Measurements from ENCODE around the gene P2RX2.
"Not testable (repeated sequence)": the region's sequence is repeated elsewhere in the genome, so short reads cannot be mapped to it uniquely, and the experiment has no call there.

The P2RX2 gene

DNA sequence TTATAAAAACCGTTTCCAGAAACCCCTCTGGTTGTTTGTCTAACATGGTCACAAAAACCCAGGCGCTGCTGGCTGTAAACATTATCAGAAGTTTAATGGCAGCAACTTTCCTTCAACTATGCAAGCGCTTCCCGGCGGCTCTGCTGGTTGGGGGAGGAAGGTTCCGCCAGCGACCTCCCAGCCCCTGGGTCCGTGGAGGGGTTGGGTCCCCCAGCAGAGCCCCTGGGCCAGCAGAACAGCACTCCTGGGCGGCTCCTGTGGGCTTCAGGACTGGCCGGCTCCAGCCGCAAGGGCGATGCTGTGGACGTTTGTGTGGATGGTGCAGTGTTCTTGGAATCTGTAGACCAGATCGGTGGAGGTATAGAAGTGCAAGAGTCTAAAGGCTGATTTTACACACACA is 34.1 kb upstream of the P2RX2 start:
- no peak for DNase-seq

DNA sequence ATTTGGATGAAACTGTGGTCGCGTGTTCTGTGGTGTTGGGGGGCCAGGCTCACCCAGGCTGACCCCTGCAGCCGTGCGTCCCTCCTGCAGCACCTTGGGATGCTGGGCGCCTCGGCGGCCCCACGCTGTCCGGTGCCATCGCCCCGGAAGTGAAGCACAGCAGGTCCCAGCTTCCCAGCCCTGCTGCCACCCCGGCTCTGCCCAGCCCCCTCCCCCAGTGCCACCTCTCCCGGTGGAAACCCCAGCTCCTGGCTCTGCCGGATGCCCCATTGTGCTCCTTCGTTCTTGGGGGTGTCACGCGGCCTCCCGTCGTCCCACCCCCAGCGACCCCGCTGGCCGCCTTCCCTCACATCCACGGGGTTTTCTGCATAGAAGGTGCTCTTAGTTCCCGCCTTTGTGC is 33.4 kb upstream of the P2RX2 start:
- no peak for DNase-seq

DNA sequence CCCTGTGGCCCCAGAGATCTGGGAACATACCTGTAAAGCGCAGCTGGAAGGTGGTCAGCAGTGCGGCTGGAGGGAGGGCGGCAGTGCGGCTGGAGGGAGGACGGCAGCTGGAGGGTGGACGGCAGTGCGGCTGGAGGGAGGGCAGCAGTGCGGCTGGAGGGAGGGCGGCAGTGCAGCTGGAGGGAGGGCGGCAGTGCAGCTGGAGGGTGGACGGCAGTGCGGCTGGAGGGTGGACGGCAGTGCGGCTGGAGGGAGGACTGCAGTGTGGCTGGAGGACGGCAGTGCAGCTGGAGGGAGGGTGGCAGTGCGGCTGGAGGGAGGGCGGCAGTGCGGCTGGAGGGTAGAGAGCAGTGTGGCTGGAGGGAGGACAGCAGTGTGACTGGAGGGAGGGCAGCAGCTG is 31.6 kb upstream of the P2RX2 start:
- DNase-seq, result no peak

DNA sequence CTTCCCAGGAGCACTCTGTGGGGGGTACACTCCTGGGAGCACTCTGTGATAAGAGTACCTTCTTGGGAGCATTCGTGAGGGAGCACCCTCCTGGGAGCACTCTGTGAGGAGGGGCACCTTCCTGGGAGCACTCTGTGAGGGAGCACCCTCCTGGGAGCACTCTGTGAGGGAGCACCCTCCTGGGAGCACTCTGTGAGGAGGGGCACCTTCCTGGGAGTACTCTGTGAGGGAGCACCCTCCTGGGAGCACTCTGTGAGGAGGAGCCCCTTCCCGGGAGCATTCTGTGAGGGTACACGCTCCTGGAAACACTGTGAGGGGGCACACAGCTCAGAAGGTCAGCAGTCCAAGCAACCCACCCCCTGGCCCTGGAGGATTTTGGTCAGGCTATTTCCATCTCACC is 30.8 kb upstream of the P2RX2 start:
- no peak for DNase-seq

DNA sequence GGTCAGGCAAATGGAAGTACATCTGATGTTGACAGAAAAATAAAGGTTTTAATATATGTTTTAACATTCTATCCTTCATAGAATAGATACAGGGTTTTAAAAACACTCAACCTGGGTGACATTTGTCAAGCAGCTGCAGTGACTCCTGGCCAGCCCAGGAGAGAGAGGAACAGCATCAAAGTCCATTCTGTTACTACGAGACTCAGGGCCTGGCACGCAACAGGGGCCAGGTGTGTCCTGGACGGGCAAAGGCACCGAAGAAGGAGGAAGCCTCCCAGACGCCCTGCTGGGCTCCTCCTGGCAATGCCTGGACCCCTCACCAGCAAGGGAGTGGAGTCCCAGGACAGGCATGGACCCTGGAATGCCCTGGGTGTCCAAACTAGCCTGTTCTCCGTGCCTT is 30.3 kb upstream of the P2RX2 start:
- no peak for DNase-seq

DNA sequence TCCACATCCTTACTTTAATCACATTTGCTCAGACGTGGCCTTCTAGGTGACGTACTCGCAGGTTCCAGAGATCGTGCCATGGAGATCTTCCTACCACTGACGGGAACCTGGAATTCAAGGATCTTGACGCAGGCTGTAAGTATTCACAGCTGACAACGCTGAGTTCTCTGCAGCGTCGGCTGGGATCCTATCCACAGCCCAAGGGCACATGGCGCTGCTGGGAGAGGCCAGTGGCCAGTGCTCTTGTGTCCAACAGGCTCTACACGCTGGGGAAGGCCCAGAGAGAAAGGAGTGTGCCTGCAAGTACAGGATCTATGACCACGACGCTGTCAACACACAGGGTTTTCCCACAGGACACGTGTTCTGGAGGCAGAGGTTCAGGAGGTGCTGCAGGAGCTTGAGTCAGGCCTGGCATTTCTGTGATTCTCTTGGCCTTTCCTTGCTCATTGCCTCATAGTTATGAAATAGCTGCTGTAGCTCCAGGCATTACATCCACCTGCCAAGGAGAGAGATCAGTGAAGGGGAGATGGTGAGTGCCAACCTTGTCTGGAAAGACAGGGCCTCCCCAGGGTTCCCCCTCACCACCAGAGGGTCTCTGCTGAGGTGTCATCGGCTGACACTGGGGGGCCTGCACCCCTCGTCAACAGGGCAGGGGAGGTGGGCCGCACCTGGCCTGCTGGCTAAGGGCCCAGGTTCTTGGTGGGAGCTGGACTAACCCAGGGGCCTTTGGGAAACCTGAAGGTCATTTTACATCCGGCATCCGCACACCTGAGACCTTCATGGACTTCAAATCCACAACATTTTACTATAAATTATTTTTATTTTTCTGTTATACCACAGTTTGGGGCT is 29.5 kb upstream of the P2RX2 start:
- no peak for DNase-seq

DNA sequence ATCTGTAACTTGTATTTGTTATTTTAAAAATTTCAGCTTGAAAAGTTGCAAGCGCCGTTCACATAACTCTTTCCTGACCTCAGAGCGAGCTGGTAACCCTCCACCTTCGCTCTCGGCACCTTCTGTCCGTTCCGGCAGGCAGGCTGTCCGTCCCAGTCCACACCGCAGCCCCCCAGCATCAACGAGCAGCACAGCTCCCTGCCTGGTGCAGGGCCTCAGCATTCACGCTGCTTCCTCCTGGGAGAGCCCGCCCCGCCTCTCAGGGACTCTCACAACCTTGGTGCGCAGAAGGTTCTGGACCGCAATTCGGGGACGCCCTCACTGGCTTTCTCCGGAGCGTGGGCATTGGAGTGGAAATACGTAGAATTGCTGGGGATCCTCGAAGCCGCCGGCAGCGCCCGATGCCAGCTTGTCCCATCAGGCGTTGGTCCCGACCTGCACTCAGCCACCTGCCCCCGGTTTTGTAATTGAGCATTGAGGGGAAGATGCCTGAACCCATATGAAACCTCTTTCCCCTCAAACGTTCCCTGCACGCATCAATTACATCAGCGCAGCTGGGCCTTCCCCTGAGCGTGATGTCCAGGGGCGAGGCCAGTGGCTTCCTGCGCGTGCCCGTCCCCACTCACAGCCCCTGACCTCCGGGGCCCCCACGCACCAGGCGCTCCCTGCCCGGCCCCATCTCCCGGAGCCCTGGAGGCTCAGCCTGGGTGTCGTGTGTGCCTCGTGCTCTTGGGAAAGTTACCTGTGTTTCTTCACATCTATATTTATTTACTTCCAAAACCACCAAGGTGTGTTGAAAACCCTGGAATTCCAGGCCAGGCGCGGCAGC is 27.3 kb upstream of the P2RX2 start:
- DNase-seq, result no peak

DNA sequence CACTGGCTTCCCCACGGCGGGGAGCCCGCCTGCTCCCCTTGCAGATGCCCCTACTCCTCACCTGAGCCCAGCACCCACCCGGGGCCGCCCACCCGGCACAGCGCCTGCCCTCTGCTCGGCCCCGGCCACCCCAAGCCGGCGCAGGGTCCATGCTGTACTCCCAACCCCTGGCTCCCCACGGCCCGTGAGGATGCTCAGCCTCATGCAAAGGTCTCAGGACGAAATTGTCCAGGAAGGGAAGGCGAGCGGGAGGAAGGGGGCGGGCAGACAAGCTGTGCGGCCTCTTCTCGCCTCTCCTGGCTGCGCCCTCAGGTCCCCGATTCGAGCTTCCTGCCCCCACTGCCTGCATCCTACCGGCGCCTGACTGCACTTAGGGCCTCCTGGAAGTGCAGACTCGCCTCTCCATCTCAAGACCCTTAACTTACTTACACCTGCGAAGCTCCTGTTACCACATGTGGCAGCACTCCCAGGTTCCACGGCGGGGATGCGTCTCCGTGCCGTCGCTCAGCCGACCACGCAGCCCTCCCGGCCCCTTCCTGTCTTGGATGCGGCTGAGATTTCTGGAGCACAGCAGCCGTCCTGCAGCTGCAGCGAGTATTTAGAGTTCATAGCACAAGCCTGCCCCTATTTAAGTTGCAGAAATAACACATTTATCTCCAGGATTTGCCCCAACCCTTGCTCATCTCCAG is 26.1 kb upstream of the P2RX2 start:
- DNase-seq, result no peak

DNA sequence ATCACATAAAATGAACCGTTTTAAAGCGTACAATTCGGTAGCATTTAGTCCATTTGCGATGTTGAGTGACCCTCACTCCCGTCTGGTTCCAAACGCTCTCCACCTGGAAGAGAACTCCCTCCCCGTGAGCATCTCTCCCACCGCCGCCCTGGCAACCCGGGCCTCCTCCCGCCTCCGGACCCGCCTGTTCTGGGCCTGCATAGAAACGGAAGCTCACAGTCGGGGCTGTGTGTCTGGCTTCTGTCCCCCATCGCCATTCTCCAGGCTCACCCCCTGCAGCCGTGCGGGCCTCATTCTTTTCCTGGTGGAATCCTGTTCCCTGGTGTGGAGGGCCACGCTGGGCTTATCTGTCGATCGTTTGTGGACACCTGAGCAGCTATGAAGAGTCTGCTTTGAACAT is 25.5 kb upstream of the P2RX2 start:
- DNase-seq, result no peak

DNA sequence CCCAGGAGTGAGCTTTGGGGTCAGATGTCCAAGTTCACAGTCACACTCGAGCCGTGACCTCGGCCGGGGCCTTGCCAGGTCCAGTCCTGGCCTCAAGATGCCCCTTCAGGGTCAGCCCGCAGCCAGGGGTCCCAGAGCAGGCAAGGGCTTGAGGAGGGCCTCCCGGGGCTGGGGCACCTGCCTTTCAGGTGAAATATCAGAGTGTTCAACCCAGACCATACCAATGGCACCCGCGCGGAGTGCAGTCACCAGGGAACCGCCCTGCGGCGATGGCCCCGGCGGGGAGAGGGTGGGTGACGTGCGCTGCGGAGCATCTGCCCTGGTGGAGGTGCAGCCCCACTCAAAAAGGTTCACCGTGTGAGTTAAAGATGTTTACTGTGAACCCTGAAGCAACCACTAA is 25.1 kb upstream of the P2RX2 start:
- no peak for DNase-seq

DNA sequence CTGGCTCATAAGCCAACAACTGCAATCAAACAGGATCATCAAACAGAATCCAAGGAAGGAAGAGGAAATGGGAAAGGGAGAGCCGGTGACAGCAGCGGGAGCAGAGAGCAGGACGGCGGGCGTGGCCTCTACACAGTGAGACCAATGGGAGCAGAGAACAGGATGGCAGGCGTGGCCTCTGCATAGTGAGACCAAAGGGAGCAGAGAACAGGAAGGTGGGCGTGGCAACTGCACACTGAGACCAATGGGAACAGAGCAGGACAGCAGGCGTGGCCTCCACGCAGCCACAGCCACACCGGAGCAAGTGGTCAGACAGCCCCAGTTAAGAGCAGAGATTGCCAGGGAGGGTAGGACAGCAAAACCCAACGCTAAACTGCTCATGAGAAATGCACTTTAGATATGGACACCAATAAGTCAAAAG is 24.6 kb upstream of the P2RX2 start:
- peak; percentile 58 to 62 for DNase-seq

DNA sequence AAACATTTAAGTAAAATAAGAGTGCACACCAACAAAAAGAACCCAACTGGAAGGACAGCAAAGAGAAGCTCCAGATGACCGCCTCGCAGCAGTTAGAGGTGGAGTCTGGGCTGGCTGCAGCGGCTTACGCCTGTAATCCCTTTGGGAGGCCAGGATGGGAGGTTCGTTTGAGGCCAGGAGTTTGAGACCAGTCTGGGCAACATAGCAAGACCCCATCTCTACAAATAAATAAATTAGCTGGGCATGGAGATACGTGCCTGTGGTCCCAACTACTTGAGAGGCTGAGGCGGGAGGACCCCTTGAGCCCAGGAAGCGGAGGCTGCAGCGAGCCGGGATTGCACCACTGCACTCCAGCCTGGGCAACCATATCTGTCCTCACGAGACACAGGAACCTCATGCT is 23.4 kb upstream of the P2RX2 start:
- no peak for DNase-seq

DNA sequence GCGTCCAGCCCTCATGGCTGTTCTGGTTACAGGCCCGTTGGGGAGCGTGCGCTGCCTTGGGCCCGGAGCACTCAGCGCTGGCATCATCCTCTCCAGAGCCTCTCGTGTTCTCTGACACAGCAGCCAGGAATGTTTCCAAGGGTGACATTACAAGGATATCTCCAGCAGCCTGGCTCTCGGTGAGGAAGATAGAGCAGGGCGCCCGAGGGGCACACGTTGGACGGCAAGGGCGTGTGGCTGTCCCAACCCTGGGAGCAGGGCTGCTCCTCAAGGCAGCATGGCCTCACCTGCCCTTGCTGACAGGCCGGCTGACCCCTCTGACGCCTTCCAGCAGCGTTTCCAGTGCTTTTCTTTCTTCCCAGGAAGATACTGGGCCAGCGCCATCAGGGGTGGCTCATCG is 22.6 kb upstream of the P2RX2 start:
- DNase-seq, result no peak

DNA sequence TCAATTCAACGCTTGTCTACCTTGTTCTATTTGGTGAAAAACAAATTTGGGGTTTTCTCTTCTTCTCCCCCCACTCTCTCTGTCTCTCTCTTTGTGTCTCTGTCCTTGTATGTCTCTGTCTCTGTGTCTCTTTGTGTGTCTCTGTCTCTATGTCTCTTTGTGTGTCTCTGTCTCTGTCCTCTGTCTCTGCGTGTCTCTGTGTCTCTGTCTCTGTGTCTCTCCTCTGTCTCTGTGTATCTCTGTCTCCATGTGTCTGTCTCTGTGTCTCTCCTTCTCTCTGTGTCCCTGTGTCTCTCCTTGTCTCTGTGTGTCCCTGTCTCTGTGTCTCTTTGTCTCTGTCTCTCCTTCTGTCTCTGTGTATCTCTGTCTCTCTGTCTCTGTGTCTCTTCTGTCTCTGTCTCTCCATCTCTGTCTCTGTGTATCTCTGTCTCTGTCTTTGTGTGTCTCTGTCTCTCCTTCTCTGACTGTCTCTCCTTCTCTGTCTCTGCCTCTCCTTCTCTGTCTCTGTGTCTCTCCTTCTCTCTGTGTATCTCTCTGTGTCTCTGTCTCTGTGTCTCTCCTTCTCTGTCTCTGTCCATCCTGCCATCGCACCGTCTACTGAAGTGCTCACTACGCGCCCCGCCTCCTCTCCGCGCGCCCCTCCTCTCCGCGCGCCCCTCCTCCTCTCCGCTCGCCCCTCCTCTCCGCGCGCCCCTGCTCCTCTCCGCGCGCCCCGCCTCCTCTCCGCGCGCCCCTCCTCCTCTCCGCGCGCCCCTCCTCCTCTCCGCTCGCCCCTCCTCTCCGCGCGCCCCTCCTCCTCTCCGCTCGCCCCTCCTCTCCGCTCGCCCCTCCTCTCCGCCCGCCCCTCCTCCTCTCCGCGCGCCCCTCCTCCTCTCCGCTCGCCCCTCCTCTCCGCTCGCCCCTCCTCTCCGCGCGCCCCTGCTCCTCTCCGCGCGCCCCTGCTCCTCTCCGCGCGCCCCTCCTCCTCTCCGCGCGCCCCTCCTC is 21.0 kb upstream of the P2RX2 start:
- DNase-seq, result peak in 1 of 2 experiments; percentile 40

DNA sequence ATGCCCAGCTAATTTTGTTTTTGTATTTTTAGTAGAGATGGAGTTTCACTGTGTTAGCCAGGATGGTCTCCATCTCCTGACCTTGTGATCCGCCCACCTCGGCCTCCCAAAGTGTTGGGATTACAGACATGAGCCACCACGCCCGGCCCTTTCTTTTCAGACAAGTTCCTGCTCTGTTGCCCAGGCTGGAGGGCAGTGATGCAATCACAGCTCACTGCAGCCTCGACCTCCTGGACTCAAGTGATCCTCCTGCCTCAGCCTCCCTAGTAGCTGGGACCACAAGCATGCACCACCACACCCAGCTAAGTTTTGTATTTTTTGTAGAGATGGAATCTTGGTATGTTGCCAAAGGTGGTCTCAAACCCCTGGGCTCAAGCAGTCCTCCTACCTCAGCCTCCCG is 19.1 kb upstream of the P2RX2 start:
- not testable (repeated sequence) for DNase-seq

DNA sequence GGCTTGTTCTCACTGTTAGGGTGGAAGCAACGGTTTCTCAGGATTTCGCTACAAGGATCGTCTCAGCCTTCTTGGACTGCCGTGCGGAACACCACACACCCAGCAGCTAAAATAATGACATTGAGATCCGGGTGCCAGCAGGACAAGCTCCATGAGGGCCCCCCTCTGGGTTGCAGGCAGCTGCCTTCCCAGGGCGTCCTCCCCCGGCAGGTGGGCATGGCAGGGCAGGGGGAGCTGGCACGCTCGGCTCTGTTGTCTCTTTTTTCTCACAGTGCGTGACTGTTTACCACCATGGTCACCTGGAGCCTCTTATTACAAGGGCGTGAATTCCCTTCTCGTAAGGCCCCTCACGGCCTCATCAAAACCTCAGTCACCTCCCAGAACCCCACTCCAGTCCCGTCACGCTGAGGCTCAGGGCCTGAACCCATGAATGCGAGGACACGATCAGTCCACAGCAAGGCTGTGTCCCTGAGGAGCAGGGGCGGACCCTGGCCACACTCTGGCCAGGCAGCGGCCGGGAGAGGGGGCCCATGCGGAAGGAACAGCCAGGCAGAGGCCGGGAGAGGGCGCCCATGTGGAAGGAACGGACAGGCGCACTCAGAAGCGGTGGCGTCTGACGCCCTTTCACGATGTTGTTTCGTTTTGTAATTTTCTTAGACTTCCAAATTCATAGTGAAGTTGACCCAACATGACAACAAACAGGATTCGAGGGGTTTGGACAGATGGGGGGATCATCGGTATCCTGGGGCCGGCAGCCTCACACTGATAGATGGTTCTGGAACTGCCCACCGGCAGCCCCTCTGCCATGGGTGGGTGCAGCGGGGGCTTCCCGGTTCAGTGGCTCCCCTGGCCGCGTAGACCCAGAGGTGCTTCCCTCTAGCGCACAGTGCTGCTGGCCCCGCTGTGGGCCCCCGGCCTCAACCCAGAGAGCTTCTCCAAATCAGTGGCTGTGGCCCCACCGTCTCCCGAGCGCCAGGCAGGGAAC is 18.2 kb upstream of the P2RX2 start:
- peak; percentile 47 to 66 for DNase-seq

DNA sequence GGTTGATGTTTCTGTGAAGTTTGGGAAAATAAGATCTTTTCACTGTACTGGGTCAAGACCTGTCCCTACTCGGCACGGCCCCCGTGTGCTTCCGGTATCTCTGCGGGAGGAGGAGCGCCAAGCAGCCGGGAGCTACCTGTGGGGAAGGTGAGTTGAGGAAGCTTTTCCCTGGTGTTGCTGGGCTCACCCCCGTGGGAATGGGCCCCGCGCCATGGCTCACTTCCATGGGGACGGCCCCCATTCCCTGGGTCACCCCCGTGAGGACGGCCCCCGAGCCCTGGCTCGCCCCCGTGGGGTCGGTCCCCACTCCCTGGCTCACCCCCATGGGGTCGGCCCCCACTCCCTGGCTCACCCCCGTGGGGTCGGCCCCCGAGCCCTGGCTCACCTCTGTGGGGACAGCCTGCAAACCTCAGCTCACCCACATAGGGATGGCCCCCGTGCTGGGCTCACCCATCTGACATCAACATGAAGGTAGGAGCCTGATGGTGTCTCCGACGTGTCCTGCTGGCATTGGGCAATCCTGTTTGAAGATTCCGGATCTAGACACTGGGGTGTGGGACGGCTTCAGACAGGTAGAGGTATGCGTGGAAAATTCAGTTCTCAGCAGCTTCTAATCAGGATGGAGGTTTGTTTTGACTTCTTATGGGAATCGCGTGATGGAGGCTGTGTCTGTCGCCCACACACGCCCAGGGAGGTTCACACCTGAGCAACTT is 17.2 kb upstream of the P2RX2 start:
- no peak for DNase-seq

DNA sequence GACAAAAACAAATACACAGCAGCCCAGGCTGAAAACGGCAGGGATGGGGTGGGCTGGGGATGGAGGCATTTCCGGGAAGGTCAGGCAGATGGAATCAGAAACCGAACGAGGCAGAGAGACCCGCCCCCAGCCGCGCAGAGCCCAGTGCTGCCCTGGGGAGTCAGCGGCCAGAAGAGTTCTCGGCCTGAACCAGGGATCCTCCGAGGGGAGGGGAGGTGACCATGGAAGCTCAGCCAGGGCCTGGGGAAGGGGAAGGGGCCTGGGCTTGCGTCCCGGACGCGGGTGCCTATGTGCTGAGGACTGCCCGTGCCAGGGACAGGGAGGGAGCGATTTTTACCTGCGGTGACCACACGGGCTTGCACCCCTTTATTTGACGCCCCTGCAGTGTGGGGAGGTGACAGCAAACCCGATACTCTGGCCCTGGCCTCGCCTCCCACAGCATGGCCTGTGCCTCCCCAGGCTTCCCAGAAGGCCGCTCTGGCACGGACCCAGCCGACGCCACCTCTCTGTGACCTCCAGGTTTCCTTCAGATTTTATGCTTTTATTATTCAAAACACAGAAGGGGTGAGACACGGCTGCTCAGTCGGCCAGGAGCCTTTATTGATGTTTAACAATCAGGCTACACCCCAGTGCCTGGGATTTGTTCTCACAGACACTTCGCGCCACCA is 15.9 kb upstream of the P2RX2 start:
- DNase-seq, result no peak

DNA sequence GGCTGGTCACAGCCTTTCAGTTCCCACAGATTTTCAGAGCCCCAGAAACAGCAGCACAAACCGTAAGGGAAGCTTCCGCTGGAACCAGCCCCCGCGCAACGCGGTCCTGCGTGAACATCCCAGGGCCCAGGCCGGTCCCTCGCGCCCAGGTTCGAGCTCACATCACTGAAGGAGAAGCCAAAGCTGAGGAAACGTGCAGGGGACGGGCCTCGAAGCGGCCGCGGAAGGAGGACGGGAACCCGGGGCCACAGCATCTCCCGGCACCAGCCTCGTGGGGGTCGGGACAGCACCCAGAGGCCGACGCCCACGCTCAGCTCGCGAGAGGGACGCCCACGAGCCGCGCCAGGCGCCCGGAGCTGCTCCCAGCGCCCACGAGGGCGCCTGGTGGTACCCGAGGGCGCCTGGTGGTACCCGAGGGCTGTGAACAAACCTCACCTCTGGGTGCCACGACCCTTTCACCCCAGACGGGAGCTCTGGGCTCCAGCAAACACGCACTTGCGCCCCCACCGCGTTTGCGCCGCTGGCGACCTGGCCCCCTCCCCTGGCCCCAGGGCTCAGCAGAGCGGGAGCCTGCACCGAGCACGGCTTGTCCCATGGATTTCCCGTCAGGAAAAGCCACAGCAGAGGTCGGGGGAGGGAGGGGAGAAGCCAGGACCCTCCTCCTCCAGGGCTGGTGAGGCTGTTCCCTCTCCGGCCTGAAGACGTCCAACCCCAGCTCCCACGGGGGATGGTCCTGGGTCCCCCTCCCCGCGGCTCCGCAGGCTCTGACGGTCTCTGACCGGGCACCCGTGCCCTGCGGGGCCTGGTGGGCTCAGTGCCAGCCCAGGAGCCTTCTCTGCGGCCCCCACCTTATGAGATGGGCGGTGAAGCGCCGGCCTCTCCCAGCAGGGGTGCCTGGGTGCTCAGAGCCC is 15.1 kb upstream of the P2RX2 start:
- DNase-seq, result no peak
